GM04503 (cell line): Measurements from ENCODE around the gene FLNA.
A peak's percentile ranks its signal among the peaks of the same experiment; 100 is the strongest.
"Not testable (repeated sequence)": the region's sequence is repeated elsewhere in the genome, so short reads cannot be mapped to it uniquely, and the experiment has no call there.

Experiments used
- DNase-seq: peaks from one replicate; pipeline ENCODE4 v3.0.0-alpha.2; 2012; ENCODE audit warnings: low read depth

The FLNA gene

DNA sequence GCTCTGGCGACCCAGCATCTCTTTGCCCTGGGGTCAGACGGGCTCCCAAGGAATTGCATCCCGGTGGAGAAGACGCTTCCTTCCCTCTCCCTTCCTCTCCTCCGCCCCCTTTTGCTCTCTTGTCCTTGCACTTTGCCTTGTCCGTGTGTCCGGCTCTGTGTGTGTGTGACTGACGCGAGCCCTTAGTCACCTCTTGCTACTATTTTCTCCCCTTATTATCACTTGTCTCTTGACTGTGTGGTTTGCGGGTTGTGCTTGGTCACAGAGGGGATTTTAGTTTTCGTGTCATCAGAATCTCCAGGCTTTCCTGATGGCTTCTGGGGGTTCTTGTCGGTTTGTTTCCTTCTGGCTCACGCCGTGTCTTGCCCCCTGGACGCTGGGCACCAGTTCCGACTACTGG lies 31.4 kb downstream of the FLNA start:
- not testable (repeated sequence) for DNase-seq

- not testable (repeated sequence) for DNase-seq
Observed at GRCh38 chrX:154341399-154342298, 32.8 kb downstream of the FLNA start.

DNA sequence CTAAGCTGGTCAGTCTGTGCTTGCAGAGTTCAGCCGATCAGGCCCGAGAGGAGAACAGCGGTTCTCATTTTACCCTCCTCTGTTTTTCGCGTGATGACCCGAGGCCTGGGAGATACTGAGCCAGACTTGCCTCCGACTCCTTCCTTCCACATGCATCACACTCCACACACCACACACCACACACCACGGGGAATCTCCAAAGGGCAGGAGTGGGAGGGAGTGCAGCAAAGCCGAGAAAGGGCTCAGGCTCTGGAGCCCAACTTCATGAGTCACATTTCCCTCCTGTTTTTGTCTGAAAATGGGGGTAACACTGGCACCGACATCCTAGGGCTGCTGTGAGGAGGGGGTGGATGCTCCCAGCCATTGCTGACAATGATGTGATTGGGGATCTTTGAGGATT lies 39.9 kb downstream of the FLNA start:
- DNase-seq, result no peak

DNA sequence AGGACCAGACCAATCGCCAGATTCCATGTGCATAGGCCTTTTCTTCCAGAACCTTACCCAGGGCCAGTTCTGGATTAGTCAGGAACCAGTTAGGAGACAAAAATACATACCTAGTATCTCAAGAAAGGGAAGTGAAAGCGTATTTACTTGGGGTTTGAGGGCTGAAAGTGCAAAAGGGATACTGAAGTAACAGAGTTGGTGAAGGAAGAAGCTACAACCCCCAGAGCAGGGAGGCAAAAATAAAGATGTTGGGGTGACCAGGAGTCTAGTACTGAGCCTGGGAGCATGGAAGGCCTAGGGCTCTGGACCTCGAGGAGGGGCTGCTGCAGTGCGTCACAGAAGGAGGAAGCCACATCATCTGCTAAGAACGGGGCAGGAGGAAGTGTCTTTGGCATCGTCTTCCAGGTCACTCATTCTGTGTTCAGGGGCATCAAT lies 40.6 kb downstream of the FLNA start:
- DNase-seq, result no peak

DNA sequence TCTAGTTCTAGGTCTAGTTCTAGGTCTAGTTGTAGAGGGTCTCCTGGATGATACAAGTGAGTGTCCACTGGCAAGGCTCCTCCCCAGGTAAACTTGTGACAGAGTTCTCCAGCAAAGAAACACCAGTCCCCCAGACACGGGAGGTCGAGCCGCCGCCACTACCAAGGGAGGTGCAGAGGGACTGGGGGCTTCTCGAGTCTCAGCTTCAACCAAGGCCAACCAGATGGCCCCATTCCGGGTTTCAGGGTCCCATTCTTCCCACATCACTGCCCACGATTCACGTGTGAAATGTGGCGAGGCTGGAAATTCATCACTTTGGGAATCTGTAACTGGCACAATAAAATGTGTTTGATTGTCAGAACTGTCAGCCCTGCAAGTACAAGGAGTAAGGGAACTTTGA lies 41.3 kb downstream of the FLNA start:
- no peak for DNase-seq

DNA sequence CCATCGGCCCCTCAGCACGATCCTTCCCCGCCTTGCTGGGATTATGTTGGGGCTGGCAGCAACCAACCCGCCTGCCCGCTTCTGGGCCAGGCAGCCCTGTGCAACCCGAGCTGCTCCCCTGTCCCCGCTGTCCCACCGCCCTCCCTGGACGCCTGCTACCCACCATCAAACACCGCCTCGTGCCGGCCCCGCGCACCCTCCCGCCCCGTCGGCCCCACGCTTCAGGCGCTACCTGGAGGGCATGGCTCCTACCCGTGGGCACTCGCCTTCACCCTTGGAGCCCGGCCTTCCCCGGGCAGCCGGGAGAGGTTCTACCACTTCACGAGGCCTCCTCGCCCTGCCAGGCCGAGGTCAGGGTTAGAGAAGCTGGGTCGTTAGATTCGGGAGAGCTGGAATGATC lies 41.9 kb downstream of the FLNA start:
- no peak for DNase-seq

- DNase-seq, result no peak
Observed at GRCh38 chrX:154329294-154329693, 45.1 kb downstream of the FLNA start.

GRCh38 chrX:154328646-154329045 lies 45.8 kb downstream of the FLNA start:
- no peak for DNase-seq

GRCh38 chrX:154327038-154327820 lies 47.2 kb downstream of the FLNA start:
- peak; percentile 27 for DNase-seq

DNA sequence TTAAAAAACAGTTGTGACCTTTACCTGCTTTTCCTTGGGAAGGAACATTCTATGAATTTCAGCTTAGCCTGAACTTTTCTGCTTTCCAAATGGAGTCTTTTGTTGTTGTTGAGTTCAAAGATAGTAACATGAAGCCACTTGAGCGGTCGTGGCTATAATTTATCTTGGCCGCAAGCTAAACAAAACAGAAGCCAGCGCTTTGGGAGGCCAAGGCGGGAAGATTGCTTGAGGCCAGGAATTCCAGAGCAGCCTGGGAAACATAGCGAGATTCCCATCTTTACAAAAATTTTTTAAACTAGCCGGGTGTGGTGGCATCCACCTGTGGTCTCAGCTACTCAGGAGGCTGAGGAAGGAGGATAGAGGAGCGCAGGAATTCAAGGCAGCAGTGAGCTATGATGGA lies 48.9 kb downstream of the FLNA start:
- no peak for DNase-seq

DNA sequence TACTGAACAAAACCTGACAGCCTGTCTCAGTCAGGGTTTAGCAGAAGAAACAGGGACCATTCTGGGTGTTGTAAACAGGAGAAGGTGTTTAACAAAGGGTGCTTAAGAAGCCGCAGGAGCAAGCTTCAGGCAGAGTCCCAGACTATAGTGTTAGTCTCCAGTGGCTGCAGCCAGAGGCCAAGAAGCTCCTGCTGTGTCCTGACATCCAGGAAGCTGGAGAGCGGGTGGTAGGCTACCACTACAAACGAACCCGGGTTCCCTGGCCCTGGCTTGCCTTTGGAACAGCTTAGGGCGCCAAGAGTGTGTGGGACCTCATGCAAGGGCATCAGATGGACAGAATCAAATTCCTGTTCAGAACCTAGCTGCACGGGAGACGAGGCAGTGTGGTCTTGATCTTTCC lies 50.9 kb downstream of the FLNA start:
- DNase-seq, result no peak

DNA sequence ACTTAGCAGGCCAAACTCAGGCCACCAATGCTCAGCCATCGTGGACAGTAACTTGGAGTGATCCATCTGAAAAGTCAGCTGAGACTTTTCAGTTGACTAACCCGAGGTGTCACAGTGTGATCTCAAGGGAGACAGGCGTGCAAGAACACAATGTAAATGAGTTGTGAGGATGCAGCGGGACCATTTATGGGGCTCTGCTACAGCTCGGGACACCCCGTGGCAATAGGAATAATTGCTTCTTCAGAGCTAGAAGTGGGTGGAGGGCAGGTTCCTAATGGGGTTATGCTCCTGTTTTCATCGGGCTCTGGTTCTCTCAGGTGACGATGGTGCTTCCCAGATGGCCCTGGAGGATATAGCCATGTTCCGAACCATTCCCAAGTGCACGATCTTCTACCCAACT lies 51.5 kb downstream of the FLNA start:
- no peak for DNase-seq

DNA sequence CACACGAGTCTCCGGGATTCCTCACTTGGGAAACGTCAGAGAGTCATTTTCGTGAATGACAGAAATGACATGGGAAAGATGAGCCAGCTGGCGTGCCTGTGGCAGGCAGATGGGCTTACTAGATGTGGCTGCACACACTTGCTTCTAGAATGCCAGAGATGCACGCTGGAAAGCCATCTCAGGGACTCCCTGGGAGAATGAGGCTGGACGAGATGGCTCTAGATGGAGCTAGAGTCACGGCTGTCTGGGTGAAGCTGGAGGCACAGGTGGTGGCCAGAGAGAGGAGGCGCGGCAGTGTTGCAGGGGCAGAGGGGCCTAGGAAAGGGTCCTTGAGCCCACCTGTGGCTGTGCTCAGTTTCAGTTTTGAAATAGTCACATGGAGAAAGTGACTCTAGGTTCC lies 52.8 kb downstream of the FLNA start:
- DNase-seq, result no peak

- no peak for DNase-seq
Observed at GRCh38 chrX:154321152-154321551, 53.3 kb downstream of the FLNA start.

DNA sequence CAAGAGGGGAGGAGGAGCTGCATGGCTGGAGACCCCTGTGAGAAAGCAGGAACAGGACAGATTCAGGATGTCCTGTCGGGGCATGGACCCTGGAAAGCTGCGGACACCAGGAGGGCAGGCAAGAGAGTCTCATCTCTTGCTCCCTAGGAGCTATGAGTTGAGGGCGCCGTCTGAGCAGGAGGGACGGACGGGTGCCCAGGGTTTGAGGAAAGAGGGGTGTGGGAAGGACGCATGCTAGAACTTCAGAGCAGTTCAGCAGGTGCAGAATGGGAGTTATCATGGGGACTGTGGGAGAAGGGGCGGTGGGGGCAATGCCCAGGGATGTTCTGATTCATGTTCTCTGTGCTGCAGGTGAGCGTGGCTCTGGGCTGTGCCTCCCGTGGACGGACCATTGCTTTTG lies 54.0 kb downstream of the FLNA start:
- no peak for DNase-seq

DNA sequence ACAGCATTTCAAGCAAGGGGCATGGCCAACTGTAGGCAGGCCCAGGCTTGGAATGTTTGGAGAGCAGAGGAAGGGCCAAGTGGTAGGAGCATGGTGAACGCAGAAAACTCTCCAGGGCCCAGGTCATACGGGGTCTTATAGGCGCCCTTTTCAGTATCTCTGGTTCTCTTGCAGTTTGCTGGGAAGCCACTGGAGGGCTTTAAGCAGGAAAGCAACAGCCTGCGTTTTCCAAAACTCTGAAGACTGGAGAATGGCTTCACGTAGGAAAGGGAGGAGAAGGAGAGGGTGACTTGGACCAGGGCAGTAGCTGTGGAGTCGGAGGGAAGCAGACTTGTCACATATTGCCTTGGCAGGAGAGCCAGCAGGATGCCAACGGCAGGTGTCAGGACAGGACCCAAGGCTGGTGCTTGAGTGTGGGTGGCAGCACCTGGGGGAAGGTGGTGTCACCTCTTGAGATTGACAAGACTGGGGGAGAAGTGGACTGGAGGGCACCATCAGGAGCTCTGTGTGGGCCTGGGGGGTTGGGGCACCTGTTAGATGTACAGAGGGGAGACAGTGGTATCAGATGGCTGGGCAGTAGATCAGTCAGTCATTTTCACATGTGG lies 56.9 kb downstream of the FLNA start:
- no peak for DNase-seq

DNA sequence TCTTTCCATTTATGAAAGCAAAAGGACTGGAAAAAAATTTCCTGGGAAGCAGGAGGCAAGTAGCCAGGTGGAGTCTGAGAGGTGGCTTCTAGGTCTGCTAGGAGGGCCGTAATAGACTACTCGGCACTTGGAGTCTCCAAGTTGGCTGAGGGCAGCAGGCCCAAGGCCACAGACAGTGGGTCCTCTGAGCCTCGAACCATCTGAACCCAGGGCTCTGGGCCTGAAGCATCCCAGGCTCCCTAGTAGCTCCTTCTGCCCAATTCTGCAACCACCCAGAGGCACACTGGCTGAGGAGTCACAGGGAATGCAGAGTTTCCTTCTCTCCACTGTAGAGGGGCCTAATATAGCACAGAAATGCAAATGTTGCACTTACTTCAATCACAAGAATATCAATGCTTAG lies 59.0 kb downstream of the FLNA start:
- no peak for DNase-seq

GRCh38 chrX:154313147-154313546 lies 61.3 kb downstream of the FLNA start:
- no peak for DNase-seq

- DNase-seq, result no peak
Observed at GRCh38 chrX:154312116-154312515, 62.3 kb downstream of the FLNA start.

DNA sequence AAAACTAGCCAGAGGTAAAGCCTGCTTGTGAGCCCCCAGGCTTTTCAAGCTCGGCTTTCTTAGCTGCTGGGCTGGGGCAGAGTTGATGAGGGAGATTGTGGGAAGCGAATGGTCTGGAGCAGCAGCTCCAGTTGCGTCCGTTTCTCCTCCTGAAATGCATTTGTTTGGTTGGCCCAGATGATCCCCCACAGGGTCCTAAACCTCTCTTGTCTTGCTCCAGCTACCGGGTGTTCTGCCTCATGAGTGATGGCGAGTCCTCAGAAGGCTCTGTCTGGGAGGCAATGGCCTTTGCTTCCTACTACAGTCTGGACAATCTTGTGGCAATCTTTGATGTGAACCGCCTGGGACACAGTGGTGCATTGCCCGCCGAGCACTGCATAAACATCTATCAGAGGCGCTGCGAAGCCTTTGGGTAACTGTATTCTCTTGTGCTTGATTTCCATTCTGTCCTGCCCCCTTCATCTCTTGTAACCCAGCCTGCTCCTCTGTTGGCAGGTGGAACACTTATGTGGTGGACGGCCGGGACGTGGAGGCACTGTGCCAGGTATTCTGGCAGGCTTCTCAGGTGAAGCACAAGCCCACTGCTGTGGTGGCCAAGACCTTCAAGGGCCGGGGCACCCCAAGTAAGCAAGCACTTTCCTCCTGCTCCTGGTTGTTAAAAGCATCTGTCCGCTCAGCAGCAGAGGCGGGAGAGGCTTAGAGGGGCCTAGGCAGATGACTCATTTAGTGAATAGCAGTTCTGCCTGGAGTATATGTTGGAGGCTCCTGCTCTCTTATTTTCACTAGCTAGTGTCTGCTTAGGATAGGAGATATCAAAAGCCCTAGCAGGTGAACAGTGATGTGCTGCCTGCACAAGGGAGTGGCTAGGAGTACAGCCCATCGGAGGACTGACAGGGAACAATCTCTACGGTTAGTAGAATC lies 63.6 kb downstream of the FLNA start:
- DNase-seq, result no peak

GRCh38 chrX:154309041-154309775 lies 65.2 kb downstream of the FLNA start:
- no peak for DNase-seq
